ENCODE measurements around the gene NCEH1. TPM values are rescaled to one million over a fixed set of nuclear protein-coding genes. Genes with fewer than 3 reads are reported as not detected.
"Not testable (repeated sequence)": the region's sequence is repeated elsewhere in the genome, so short reads cannot be mapped to it uniquely, and the experiment has no call there.

The NCEH1 gene
- polyA plus RNA-seq, 1 donor, result 1.7 TPM

- no peak for DNase-seq (ENCODE audit: low read depth)
Observed at GRCh38 chr3:172707967-172708366, 2.9 kb downstream of the NCEH1 start.

GRCh38 chr3:172707030-172707429, 3.8 kb downstream of the NCEH1 start:
- DNase-seq (ENCODE audit: low read depth), result no peak

- DNase-seq (ENCODE audit: low read depth), result no peak
Observed at GRCh38 chr3:172705170-172705569, 5.7 kb downstream of the NCEH1 start.

- no peak for DNase-seq (ENCODE audit: low read depth)
Observed at GRCh38 chr3:172704001-172704400, 6.9 kb downstream of the NCEH1 start.

- not testable (repeated sequence) for DNase-seq (ENCODE audit: low read depth)
Observed at GRCh38 chr3:172702731-172703130, 8.1 kb downstream of the NCEH1 start.

- no peak for DNase-seq (ENCODE audit: low read depth)
Observed at GRCh38 chr3:172702256-172702655, 8.6 kb downstream of the NCEH1 start.

- DNase-seq (ENCODE audit: low read depth), result no peak
Observed at GRCh38 chr3:172701751-172702150, 9.1 kb downstream of the NCEH1 start.

GRCh38 chr3:172700936-172701455, 9.9 kb downstream of the NCEH1 start:
- no peak for DNase-seq (ENCODE audit: low read depth)

- no peak for DNase-seq (ENCODE audit: low read depth)
Observed at GRCh38 chr3:172700256-172700655, 10.6 kb downstream of the NCEH1 start.

GRCh38 chr3:172699031-172699430, 11.8 kb downstream of the NCEH1 start:
- DNase-seq (ENCODE audit: low read depth), result no peak

GRCh38 chr3:172698631-172699030, 12.2 kb downstream of the NCEH1 start:
- DNase-seq (ENCODE audit: low read depth), result no peak

GRCh38 chr3:172697558-172697957, 13.3 kb downstream of the NCEH1 start:
- DNase-seq (ENCODE audit: low read depth), result no peak

- DNase-seq (ENCODE audit: low read depth), result no peak
Observed at GRCh38 chr3:172696357-172696756, 14.5 kb downstream of the NCEH1 start.

GRCh38 chr3:172694573-172695246, 16.2 kb downstream of the NCEH1 start:
- DNase-seq (ENCODE audit: low read depth), result no peak

- no peak for DNase-seq (ENCODE audit: low read depth)
Observed at GRCh38 chr3:172692751-172693338, 18.0 kb downstream of the NCEH1 start.

GRCh38 chr3:172690936-172691335, 19.9 kb downstream of the NCEH1 start:
- DNase-seq (ENCODE audit: low read depth), result no peak

GRCh38 chr3:172688588-172688987, 22.3 kb downstream of the NCEH1 start:
- DNase-seq (ENCODE audit: low read depth), result no peak

GRCh38 chr3:172687501-172687900, 23.4 kb downstream of the NCEH1 start:
- DNase-seq (ENCODE audit: low read depth), result no peak

GRCh38 chr3:172685331-172686214, 25.3 kb downstream of the NCEH1 start:
- DNase-seq (ENCODE audit: low read depth), result no peak

- DNase-seq (ENCODE audit: low read depth), result no peak
Observed at GRCh38 chr3:172680684-172681083, 30.2 kb downstream of the NCEH1 start.

- no peak for DNase-seq (ENCODE audit: low read depth)
Observed at GRCh38 chr3:172679599-172679998, 31.3 kb downstream of the NCEH1 start.

- no peak for DNase-seq (ENCODE audit: low read depth)
Observed at GRCh38 chr3:172678068-172678467, 32.8 kb downstream of the NCEH1 start.
